ENCODE measurements around the gene ZNF343.

ZNF343 gene

DNA sequence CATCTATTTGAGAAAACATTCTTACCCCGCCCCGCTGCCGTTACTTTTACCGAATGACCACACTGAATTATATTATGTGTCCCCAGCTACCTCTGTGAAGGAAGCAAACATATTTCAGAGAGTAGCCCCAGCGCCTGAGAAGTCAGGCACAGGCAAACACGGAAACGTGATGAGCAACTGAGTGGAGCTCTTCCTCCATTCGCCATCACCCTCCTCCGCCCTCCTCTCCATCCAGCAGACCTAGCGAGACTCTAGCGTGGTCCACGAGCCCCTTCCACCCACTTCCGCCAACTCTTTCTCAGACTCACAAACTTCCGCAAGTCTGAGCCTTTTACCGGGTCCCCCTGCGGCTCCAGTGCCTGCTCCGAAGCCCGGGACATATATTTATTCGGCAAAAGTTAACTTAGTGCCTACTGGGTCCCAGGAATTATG, 38.7 kb downstream of the ZNF343 start:
- DNase-seq = peak; percentile 12

DNA sequence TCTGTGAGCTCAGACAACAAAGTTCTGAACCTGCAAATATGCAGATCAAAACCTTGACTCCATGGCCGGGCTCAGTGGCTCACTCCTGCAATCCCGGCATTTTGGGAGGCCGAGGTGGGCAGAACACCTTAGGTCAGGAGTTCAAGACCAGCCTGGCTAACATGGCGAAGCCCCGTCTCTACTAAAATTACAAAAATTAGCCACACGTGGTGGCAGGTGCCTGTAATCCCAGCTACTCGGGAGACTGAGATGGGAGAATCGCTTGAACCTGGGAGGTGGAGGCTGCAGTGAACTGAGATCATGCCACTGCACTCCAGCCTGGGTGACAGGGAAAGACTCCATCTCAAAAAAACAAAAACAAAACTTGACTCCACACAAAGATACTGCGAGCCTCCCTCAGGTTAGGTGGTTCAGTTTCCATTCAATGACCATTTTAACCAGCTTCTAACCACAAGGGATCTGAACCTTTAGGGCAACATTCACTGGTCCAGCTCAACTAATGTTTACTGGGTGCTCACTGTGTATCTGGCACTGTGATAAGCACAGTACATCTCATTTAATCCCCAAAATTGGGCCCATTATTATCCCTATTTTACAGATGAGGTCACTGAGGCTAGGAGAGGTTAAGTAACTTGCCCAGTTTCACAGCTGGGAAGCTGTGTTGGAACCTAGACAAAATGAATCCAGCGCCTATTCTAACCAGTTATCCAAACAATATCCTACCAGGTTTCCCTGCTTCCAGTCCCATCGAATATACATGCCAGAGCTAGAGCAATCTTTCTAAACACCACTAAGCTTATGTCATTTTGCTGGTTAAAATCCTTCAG, 39.9 kb downstream of the ZNF343 start:
- DNase-seq = no peak

DNA sequence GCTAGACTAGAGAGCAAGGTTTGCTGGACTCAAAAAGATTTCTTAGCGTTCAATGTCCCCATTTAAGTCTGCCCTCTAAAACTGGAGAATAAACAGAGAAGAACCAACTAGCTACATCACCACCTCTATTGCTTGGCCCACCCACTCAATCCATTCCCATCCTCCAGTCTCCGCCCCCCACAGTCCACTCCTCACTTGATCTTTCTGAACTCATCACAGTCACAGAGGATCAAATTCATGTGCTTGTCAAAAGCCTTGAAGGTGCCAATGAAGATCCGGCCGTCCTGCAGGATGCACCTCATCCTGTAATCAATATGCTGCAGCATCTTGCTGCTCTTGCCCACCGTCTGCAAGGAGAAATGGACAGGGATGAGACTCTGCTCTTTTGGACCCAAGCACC, 41.3 kb downstream of the ZNF343 start:
- no peak for DNase-seq

DNA sequence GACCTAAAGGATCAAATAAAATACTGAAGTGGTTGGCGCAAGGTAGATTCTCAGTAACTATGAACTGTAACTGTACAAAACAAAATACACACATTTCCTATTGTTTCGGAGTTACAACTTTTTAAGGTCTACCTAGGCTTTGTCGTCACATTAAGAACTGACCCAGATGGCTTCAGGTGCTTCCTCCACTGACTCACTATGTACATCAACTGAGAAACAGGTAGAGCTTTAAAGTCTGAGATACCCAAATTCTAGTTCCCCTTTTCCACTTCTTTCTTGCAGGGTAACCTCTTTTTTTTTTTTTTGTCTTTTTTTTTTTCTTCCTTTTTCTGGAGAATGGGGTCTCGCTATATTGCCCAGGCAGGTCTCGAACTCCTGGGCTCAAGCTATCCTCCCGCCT, 43.6 kb downstream of the ZNF343 start:
- no peak for DNase-seq

DNA sequence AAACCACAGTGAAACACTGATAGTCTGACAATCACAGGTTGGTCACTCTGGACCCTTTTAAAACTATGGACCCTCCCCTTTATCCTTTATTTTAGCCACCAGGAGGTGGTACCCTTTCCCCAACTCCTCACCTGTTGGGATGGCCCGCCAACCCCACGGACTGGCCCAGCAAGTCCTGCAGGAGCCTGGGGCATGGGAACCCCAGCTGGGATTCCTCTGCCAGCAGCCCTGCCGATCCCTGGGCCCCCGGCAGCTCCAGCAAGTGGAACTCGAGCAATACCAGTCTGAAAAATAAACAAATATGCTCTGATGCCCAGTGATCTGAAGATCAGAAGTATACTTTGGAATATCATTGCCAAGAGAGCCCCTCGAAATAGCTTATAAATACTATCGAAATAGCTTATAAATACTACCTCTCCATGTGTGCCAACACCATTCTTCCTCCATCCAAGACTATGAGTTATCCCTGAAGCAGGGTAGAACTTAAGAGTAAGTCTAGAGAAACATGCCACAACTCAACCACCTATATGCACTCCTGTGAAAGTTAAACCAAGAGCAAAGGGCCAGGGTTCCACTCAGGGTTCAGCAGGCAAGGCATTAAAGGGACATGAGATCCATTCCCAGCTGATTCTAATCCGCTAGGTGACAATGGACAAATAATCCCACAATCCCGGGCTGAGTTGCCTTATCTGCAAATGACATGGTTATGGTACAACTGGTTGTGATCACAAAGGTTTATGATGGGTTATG, 44.9 kb downstream of the ZNF343 start:
- no peak for DNase-seq

DNA sequence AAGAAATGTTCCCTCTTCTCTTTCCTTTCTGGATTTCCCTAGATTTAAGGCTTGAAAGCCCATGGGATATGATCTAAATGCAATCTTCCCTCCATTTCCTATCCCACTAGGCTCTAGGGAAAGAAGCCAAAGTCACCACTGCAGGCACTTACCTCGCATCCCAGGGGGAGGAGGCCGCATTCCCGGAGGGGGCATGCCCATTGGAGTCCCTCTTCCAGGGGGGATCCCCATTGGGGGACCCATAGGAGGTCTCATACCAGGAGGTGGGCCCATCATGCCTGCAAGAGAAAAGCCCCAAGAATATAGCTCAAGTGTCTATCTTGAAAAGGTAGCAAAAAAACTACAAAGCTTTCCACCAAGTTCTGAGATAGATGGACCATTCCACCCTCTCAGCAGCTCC, 46.2 kb downstream of the ZNF343 start:
- DNase-seq = no peak

DNA sequence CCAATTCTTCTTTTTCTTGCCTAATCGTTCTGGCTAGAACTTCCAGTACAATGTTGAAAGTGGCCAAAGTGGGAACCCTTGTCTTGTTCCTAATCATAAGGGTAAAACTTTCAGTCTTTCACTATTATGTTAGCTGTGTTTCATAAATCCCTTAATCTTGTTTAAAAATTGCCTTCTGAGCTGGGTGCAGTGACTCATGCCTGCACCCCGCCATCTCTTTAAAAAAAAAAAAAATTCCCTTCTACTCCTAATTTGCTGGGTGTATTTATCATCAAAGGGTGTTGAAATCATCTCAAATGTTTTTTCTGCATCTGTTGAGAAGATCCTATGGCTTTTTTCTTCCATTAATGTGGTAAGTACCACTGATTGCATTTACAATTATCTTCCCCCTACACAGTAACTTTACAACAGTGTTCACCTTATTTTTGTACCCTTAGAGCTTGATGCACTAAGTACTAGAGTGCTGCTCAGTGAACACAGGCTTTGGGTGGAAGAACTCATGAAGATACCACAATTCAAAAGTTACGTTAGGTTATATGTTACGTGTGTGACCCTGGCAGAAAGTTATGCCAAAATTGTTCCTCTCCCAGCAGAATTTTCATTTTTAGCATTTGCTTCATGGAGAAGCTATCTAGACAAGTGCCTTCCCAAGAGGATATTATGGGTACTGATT, 47.8 kb downstream of the ZNF343 start:
- no peak for DNase-seq

DNA sequence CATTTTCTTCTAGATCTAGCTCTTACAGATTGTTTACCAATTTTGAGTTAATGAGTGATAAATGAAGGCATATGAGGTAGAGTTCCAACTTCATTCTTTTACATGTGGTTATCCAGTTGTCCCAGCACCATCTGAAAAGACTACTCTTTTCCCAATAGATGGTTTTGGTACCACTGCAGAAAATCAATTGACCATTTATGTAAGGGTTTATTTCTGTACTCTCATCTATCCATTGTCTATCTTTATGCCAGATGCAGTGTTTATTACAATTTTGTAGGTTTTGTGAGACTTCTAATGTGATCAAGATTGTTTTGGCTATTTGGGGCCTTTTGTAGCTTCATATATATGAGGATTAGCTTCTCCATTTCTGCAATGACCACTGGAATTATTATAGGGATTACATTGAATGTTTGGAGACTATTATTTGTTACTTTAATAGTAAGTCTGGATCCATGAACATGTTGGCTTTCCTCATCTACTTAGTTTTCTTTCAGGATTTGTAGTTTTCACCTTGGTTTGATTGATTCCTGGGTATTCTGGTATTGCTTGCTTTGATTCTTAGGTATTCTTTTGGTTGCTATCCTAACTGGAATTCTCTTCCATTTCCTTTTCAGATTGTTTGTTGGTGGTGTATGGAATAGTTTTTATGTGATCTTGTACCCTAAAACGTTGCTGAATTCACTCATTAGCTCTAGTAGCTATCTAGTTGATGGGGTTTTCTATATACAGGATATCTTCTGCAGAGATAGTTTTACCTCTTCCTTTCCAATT, 48.5 kb downstream of the ZNF343 start:
- DNase-seq = no peak

DNA sequence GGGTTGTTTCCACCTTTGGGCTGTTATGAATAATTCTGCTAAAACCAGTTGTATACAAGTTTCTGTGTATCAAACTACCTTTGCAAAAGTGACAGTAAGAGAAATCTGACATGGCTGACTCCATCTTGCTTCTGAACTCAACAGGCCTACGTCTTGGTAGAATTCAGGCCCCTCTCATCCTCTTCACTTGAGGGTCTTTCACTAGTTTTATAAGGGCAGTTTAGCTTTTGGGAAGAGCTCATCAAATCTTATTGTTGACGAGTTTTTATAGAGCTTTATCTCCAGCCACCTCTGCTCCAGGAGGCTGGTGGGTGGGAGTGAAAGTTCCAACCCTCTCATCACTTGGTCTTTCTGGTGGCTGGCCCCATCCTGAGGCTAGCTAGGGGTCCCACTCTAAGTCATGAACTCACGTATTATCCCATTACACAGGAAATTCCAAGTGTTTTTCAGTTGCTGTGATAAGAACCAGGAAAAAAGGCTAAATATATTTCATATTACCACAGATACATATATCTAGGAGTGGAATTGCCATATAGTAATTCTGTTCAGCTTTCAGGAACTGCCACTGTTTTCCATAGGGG, 49.7 kb downstream of the ZNF343 start:
- DNase-seq = no peak

DNA sequence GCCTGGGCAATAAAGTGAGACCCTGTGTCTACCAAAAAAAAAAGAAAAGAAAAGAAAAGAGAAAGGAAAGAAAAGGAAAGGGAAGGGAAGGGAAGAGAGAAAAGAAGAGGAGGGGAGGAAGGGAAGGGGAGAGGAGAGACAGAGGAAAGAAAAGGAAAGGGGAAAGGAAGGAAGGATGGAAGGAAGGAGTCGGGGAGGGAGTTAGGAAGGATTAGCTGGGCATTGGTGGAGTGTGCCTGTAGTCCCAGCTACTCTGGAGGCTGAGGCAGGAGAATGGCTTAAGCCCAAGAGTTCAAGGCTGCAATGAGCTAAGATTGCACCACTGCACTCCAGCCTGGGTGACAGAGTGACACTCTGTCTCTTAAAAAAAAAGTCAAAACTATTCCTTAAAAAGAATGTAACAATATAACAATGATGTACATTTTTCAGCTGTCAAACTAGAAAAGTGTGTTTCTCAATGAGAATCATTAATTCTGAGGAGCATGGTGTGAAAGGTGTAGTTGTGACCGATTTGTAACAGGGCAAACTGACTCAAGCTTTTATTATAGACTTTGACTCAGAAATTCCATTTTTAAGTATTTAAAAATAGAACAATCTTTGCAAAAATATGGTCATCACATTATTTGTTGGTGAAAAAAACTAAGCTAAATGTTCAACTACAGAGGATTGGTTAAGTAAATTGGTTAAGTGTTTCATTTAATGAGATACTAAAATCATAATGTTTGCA, 52.8 kb downstream of the ZNF343 start:
- DNase-seq = no peak

DNA sequence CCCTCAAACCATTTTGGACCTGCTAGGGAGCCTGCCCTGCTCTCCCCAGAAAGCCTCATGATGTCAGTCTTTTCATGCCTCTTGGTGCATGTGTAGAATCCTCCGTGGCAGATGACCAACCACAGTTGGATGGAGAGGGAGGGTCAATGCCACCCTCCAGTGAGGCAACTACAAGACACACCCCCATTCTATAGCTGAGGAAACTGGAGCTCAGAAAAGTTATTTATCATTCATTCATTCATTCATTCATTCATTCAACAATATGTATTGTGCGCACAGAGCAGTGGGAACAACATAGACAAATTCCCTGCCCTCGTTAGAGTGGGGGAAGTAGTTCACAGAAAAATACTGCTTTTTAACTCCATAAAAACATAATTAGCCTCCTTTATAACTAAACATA, 54.9 kb downstream of the ZNF343 start:
- no peak for DNase-seq

DNA sequence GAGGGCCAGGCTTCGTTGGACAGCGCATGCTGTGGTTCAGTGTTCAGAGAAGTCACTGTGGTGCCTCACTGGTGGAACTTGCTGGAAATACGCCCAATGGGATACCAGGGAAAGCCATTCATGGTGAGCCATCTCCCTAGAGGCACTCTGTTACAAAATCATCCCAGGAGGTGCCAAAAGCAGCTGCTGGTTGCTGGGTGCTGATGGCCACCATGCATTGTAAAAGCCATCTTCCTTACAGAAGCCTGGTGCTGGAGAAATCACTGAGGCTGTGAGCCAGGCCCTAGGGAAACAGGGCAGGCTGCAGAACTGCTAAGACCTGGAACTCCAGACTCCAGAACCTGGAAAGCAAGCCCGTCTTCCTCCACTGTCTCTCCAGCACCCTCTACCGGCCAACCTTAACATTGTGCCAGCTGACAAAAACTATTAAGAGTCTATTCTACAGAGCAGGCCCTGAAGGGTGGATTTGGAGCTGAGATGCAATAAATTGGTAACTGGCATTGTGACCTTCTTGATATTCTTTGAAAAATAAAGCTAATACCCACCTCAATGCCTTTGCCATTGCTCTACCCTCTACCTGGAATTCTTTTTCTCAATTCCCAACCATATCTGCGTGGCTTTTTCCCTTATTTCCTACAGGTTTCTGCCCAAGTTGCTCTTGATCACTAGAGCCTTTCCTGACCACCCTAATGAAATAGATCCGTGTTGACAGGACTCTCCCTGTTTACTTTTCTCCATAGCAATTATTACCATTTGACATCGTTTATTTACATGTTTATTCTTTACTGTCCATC, 56.6 kb downstream of the ZNF343 start:
- DNase-seq = no peak

DNA sequence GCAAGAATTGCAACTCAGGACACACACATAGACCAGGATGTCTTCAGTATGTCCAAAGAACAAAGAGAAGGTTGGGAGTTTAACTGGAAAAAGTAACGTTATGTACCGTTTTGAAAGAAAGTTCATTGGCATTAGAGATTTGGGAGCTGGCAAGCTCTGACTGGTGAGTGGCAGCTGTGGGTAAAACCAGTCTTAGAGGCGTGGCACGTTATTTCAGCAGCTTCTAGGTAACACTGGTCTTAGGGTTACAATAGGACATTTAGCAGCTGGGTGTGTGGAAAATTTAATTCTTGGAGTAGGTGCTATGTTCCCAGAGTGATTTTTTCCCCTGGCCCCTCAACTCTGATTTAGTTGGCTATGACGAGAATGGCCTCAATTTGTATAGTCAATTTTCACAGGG, 57.3 kb downstream of the ZNF343 start:
- no peak for DNase-seq

DNA sequence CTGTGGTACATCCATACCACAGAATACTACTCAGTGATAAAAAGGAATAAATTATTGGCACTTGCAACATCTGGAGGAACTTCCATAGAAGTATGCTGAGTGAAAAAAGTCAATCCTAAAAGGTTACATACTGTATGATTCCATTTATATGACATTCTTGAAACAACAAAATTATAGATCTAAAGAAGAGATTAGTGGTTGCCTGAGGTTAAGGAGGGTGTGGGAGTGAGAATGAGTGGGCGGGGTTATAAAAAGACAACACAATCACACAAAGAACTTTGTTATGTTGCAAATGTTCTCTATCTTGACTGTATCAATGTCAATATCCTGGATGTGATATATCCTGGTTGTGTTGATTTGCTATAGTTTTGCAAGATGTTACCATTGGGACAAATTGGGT, 59.3 kb downstream of the ZNF343 start:
- no peak for DNase-seq

DNA sequence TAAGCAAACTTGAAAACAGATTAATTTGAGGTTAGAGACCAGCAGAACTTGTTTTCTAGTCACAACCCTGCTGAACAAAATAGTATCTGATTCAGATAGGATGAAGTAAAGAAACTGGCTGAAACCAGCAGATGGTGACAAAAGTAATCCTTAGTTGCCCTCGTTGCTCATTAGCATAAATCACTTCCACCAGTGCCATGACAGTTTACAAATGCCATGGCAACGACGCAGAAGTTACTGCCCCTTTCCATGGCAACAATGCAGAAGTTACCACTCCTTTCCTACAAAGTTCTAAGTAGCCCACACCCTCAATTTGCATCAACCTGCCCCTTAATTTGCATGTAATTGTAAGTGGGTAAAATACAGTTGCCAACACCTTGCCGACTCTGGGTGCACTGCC, 61.9 kb downstream of the ZNF343 start:
- peak; percentile 70 for DNase-seq
